WTC11 (cell line): ENCODE results near the gene AP1G1.

Experiments
- FOXP4 ChIP-seq: sonication (generic); formaldehyde crosslinking; IDR thresholded peaks from 2 replicates; pipeline ENCODE4 v1.8.0; 2022; ENCODE audit warnings: mild to moderate bottlenecking, missing genetic modification reagents
- HMGA2 ChIP-seq: fragments of 250-450 bp; sonication (Bioruptor Pico); IDR thresholded peaks from 2 replicates; pipeline ENCODE4 v1.4.0; 2021; ENCODE audit warnings: mild to moderate bottlenecking, moderate library complexity

- TF ChIP-seq FOXP4 (CRISPR knock-in tag) (no peak), HMGA2 (CRISPR knock-in tag) (no peak)
Observed at GRCh38 chr16:71847096-71847495, 38.5 kb upstream of the AP1G1 start.
